CD4-positive, alpha-beta T cell treated with Interleukin-17A for 1 hour (primary cell): ENCODE measurements around the gene BMX.

Experiments used
- DNase-seq: peaks from one replicate; pipeline ENCODE4 v3.0.0-alpha.2; 2020

Gene BMX

GRCh38 chrX:15576019-15576418, 75.4 kb downstream of the BMX start:
- no peak for DNase-seq

- DNase-seq: no peak
These were observed 79.5 kb downstream of the BMX start for GRCh38 chrX:15579778-15580747.

GRCh38 chrX:15594371-15594770, 93.8 kb downstream of the BMX start:
- no peak for DNase-seq

DNA sequence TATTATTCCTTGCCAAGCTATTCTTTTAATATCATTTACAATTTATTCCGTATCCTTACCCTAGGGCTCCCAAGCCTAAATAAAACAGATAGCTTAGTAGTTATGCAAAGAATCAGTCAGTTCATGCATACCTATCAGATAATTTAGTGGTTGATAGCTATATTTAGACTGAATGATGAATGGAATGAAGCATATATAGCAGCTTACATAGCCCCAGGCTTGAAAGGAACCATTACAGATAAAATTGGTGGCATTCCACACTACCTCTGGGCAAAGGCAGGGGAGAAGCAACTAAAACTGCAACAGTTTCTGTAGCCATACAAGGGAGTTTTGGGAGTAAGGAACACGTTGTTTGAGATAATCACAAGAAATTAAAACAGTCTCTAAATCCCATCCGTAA, 97.4 kb downstream of the BMX start:
- no peak for DNase-seq

DNA sequence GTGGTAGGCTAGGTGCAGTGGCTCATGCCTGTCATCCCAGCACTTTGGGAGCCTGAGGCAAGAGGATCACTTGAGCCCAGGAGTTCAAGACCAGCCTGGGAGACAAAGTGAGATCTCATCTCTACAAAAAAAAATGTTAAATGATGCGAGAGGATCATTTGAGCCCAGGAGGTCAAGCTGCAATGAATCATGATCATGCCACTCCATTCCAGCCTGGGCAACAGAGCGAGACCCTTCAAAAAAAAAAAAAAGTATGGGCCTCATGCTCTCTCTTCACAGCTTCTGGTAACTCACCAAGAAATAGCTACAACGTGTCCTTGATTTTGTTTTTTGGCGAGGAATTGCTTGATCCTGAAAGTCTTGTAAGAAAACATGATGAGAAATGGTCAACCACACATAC, 98.9 kb downstream of the BMX start:
- DNase-seq: no peak

DNA sequence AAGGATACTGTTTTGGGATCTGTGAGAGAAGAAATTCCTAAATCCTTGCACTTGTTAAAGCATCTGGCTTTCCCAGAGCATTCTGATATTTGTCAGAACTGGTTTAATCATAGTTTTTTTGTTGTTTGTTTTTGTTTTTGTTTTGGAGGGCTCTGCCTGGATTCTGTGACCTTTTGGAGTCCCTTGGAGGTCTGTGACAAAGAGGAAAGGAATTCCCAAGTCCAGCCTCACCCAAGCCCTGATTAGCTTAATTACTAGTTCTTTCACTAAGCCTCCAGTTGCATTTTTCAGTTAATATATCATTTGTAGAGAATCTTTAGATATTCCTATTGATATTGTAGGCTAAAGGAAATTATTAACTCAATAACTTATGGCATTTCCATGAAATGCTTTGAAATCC, 99.4 kb downstream of the BMX start:
- DNase-seq: no peak

GRCh38 chrX:15600745-15601144, 100.1 kb downstream of the BMX start, which contains the start of gene ACE2:
TSS of gene ACE2 (minus strand) at chrX:15600960. CDS start at chrX:15600911, 49 bp downstream.
- DNase-seq: no peak

DNA sequence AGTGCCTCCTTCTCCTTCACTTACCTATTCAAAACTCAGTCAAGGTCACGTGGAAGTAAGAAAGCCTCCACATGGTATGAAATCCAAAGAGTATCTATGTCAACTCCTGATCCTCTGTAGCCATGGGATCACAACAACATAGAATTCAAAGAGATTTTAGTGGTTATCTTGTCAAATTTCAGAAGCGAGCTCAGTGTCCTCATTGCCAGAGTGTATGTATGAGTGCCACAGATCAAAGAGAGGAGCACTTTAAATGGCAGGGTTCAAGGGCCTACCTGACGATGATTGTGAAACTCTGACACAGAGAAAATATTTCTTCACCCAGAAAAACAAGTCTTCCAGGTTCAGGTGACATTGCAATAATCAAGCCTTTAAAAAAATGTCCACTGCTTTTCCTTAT, 101.3 kb downstream of the BMX start:
- no peak for DNase-seq

DNA sequence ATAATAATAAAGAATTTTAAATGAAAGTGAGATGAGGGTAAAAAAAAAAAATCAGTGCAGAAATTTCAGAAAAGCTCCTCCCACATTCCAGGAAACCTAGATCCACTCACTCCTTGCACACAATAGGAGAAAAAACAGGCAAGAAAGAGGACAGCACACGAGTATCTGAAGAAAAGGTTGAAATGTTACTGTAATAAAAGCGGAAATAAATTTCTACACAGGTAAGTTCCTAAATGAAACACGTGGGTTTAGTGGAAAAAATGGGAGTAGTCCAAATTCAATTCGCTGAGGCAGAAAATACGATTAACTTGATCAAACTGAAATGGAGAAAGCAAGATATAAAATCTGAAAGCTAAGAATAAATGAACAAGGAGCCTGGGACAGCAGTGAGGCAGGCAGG, 102.2 kb downstream of the BMX start:
- DNase-seq: no peak

DNA sequence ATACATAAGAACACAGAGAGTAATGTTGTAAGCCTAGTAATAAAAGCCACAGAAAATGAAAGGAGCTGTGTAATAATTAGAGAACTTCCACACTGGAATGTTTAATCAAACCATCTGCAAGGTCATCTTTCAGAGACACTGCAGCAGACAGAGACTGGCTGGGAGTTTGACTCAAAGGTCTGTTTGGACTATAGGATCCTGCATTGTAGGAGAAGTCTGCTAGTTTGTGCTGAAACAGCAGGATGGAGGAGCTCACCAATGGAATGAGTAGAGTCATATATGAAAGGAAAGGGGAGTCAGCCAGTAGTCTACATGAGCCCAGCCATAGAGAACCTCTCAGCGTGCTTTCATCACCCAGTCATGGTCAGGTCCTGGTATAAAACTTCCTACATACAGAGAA, 104.6 kb downstream of the BMX start:
- no peak for DNase-seq
